Measurements from ENCODE around the gene SLC5A5. TPM values are rescaled to one million over a fixed set of nuclear protein-coding genes. Genes with fewer than 3 reads are reported as not detected.

Gene SLC5A5
- total and polyA plus RNA-seq, 3 donors from 2014 or later: 0.79 to 1.4 (median 1.1) TPM

GRCh38 chr19:17831419-17831888 lies 40.3 kb upstream of the SLC5A5 start:
- H3K9me3 ChIP-seq: no peaks in the 10 kb centered on the region
- no peaks in the 10 kb centered on the region for H3K36me3 ChIP-seq (ENCODE audit: low read depth, missing control alignments)
- TF ChIP-seq CTCF (IDR thresholded peaks at IDR 0.05) (no peak), POLR2A (IDR thresholded peaks at IDR 0.05) (no peak)
- intact Hi-C loops (cut with DNase I; ENCODE audit: low total_unique reads): no loop called here
- no peaks in the 10 kb centered on the region for H3K27me3 ChIP-seq
- H3K27ac ChIP-seq: no peak overlapping the region
- H3K4me3 ChIP-seq: peak overlapping the region; percentile 18 to 41
- DNase-seq: no peak
- 60 to 66% methylated on average over 8 to 25 of the region's 25 CpGs for WGBS, 2 donors
- peaks cover 3% of the 10 kb centered on the region for H3K4me1 ChIP-seq

DNA sequence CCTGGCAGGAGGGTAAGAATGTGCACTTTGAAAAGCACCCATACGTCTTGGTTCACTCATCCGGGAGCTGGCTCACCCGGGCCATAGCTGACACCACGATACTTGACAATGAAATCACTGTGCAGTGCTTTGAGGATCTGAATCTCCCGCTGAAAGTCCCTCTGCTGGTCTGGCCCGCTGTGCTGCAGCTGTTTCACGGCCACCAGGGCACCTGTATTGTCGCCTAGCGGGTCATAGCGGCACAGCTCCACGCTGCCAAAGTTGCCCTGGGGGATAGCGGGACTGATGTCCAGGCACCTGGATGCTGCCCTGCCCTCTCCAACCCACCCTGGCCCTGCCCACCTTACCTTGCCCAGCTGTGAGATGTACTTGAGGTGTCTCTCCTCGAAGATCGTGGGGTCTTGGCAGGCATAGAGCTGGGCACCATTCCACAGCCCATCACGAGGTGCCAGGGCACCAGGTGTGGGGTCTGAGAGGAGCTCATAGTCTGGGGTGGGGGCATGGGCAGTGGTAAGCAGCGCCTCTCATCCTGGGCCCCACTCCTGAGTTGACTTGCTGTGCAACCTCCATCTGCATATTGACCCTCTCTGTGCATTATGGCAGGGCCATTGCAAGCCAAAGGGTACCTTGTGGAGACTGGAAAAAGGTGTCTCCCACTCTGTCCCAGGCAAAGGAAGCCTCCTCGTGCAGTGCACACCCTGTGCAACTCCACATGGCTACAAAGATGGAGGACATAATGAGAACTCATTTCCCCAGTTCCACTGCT lies 39.1 kb upstream of the SLC5A5 start:
- WGBS, 2 donors: 83 to 87% methylated on average over 4 to 17 of the region's 17 CpGs
- TF ChIP-seq POLR2A (IDR thresholded peaks at IDR 0.05): no peak
- TF ChIP-seq CTCF (IDR thresholded peaks at IDR 0.05): no peak
- Histone ChIP-seq H3K27me3 (no peaks in the 10 kb centered on the region), H3K4me1 (peaks cover 3% of the 10 kb centered on the region), H3K9me3 (no peaks in the 10 kb centered on the region), H3K4me3 (no peak overlapping the region), H3K27ac (no peak overlapping the region), H3K36me3 (ENCODE audit: low read depth, missing control alignments) (no peaks in the 10 kb centered on the region)
- intact Hi-C loops (cut with DNase I; ENCODE audit: low total_unique reads): no loop called here
- no peak for DNase-seq

- DNase-seq: no peak
- Histone ChIP-seq H3K27ac (no peak overlapping the region), H3K9me3 (no peaks in the 10 kb centered on the region), H3K4me3 (no peak overlapping the region), H3K36me3 (ENCODE audit: low read depth, missing control alignments) (no peaks in the 10 kb centered on the region), H3K4me1 (peaks cover 3% of the 10 kb centered on the region), H3K27me3 (no peaks in the 10 kb centered on the region)
- TF ChIP-seq POLR2A (IDR thresholded peaks at IDR 0.05) (no peak), CTCF (IDR thresholded peaks at IDR 0.05) (no peak)
- intact Hi-C loops (cut with DNase I; ENCODE audit: low total_unique reads): no loop called here
- WGBS, 2 donors: 85 to 88% methylated on average over 10 to 27 of the region's 27 CpGs
These were observed 37.2 kb upstream of the SLC5A5 start for GRCh38 chr19:17834350-17835181.

- no peaks in the 10 kb centered on the region for H3K9me3 ChIP-seq
- no peaks in the 10 kb centered on the region for H3K4me1 ChIP-seq
- no peak for DNase-seq
- TF ChIP-seq POLR2A (IDR thresholded peaks at IDR 0.05) (no peak), CTCF (IDR thresholded peaks at IDR 0.05) (no peak)
- no peak overlapping the region for H3K27ac ChIP-seq
- no peak overlapping the region for H3K4me3 ChIP-seq
- no peaks in the 10 kb centered on the region for H3K36me3 ChIP-seq (ENCODE audit: low read depth, missing control alignments)
- WGBS, 2 donors: 83 to 86% methylated on average over 8 of the region's 8 CpGs
- H3K27me3 ChIP-seq: no peaks in the 10 kb centered on the region
- intact Hi-C loops (cut with DNase I; ENCODE audit: low total_unique reads): no loop called here
These were observed 36.4 kb upstream of the SLC5A5 start for GRCh38 chr19:17835182-17836006.

All from testis (tissue), 3 donors.